Tibial artery (tissue), 4 donors: Measurements from ENCODE around the gene GBP5.
"Not testable (repeated sequence)": the region's sequence is repeated elsewhere in the genome, so short reads cannot be mapped to it uniquely, and the experiment has no call there.

ENCODE experiments used
- DNase-seq, 2 donors: peaks; one replicate each; pipeline ENCODE4 v3.0.0-alpha.2; 2019
- H3K27ac ChIP-seq, 2 donors: fragments of 200-600 bp; sonication (generic) in 1 of 2; 1 replicate in 1 of 2; 2 replicates in 1 of 2; pipeline ENCODE4 v1.5.1; 2018 to 2019; ENCODE audit warnings: mild to moderate bottlenecking in 1 of 2
- H3K27me3 ChIP-seq, 2 donors: fragments of 200-600 bp; sonication (generic) in 1 of 2; one replicate each; pipeline versions ENCODE4 v1.5.1 to v1.6.0; 2016 to 2019
- H3K36me3 ChIP-seq, 3 donors: fragments of 200-600 bp; sonication (generic) in 2 of 3; one replicate each; pipeline ENCODE4 v1.5.1; 2016 to 2019; ENCODE audit warnings: mild to moderate bottlenecking in 2 of 3
- H3K4me1 ChIP-seq, 4 donors: fragments of 200-600 bp; sonication (generic) in 2 of 4; 1 replicate in 3 of 4; 2 replicates in 1 of 4; pipeline ENCODE4 v1.5.1; 2016 to 2019
- H3K4me3 ChIP-seq, 2 donors: fragments of 200-600 bp; sonication (generic) in 1 of 2; 1 replicate in 1 of 2; 2 replicates in 1 of 2; pipeline ENCODE4 v1.5.1; 2018 to 2019; ENCODE audit warnings: mild to moderate bottlenecking in 2 of 2
- H3K9me3 ChIP-seq, 3 donors: fragments of 200-600 bp; sonication (generic) in 1 of 3; one replicate each; pipeline ENCODE4 v1.5.1; 2016 to 2019
- intact Hi-C: fragments of 100-400 bp; cut with DNase I; formaldehyde crosslinking; loops from one replicate; pipeline ENCODE4 v1.15.0; 2023; ENCODE audit warnings: low total_unique reads
- TF ChIP-seq, protein P1 (sequence below), 2 experiments: fragments of 200-600 bp in 1 of 2; fragments of 450-650 bp in 1 of 2; IDR thresholded peaks; one replicate each; pipeline ENCODE4 v1.5.1; 2017 to 2019; ENCODE audit warnings: antibody characterized with exemption in 2 of 2, mild to moderate bottlenecking in 1 of 2, moderate library complexity in 1 of 2

GBP5 gene

DNA sequence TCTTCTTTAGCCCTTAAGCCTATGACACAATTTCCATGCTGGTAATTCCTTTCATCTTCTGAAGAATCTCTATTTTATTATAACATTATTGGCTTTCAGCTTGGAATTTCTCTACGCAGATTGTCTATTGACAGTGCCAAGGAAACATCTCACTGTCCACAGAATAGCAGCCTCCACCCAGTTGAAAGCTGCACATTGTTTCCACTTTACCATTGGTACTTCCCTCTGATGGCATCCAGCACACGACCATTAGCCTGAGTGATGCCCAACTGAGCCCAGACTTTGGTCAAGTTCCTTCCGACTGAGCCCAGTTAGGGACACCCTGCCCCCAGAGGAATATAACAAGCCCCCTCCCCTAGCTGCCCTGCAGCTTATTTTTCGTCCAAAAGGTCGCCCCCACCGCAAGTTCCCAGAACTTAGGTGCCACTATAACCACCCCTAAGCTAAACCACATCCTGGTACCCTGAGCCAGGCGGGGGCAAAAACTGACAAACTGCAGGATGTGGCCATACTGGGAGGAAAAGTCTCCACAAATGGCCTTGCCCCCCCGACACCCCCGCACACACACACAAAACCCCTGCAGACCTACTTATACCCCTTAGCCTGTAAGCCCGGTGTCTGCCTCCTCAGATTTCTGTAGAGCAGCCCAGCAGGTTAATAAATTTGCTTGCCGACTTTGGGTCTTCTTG is 13.2 kb downstream of the GBP5 start:
- TF ChIP-seq, protein P1, sequence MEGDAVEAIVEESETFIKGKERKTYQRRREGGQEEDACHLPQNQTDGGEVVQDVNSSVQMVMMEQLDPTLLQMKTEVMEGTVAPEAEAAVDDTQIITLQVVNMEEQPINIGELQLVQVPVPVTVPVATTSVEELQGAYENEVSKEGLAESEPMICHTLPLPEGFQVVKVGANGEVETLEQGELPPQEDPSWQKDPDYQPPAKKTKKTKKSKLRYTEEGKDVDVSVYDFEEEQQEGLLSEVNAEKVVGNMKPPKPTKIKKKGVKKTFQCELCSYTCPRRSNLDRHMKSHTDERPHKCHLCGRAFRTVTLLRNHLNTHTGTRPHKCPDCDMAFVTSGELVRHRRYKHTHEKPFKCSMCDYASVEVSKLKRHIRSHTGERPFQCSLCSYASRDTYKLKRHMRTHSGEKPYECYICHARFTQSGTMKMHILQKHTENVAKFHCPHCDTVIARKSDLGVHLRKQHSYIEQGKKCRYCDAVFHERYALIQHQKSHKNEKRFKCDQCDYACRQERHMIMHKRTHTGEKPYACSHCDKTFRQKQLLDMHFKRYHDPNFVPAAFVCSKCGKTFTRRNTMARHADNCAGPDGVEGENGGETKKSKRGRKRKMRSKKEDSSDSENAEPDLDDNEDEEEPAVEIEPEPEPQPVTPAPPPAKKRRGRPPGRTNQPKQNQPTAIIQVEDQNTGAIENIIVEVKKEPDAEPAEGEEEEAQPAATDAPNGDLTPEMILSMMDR (IDR thresholded peaks at IDR 0.05), result no peak
- H3K4me3 ChIP-seq, result no peak overlapping the region
- peaks cover 0 to 31% (median 7%) of the 10 kb centered on the region in 4 donors for H3K4me1 ChIP-seq
- no peaks in the 10 kb centered on the region for H3K27me3 ChIP-seq
- H3K9me3 ChIP-seq, result no peaks in the 10 kb centered on the region
- intact Hi-C loops, result no loop called here
- no peak overlapping the region for H3K27ac ChIP-seq
- no peak for DNase-seq
- no peaks in the 10 kb centered on the region for H3K36me3 ChIP-seq

DNA sequence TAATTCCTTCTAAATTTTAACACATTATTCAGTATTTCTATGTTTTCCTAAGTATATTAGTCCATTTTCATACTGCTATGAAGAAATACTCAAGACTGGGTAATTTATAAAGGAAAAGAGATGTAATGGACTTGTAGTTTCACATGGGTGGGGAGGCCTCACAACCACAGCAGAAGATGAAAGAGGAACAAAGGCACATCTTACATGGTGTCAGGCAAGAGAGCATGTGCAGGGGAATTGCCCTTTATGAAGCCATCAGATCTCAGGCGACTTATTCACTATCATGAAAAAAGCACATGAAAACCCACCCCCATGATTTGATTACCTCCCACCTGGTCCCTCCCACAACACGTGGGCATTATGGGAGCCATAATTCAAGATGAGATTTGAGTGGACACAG is 15.6 kb downstream of the GBP5 start:
- no peak for DNase-seq
- Histone ChIP-seq H3K9me3 (no peaks in the 10 kb centered on the region), H3K4me1 (peaks cover 0 to 22% (median 3%) of the 10 kb centered on the region in 4 donors), H3K27me3 (no peaks in the 10 kb centered on the region), H3K4me3 (no peak overlapping the region), H3K27ac (no peak overlapping the region), H3K36me3 (no peaks in the 10 kb centered on the region)
- intact Hi-C loops, result no loop called here
- TF ChIP-seq, protein P1 (IDR thresholded peaks at IDR 0.05), result no peak

DNA sequence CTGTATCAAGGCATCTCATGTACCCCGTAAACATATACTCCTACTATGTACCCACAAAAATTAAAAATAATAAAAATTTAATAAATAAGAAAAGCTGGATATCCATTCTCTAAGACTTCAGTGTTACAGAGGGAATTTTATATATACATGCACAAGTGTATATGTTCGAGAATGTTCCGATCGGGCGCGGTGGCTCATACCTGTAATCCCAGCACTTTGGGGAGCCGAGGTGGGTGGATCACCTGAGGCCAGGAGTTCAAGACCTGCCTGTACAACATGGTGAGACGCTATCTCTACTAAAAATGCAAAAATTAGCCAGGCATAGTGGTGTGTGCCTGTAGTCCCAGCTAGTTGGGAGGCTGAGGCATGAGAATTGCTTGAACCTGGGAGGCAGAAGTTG is 17.1 kb downstream of the GBP5 start:
- intact Hi-C loops, H3K9me3 ChIP-seq, DNase-seq, H3K27me3 ChIP-seq, H3K27ac ChIP-seq, H3K36me3 ChIP-seq, H3K4me1 ChIP-seq, H3K4me3 ChIP-seq: not testable (repeated sequence)

DNA sequence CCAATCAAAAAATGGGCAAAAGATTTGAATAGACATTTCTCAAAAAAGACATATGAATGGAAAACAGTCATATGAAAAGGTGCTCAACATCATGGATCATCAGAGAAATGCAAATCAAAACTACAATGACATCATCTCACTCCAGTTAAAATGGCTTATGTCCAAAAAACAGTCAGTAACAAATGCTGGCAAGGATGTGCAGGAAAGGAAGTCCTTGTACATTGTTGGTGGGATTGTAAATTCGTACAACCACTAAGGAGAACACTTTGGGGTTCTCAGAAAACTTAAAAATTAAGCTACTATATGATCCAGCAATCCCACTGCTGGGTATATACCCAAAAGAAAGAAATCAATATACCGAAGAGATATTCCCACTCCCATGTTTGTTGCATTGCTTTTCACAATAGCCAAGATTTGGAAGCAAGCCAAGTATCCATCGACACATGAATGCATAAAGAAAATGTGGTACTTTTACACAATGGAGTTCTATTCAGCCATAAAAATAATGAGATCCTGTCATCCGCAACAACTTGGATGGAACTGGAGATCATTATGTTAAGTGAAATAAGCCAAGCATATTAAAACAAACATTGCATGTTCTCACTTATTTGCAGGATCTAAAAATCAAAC is 17.9 kb downstream of the GBP5 start:
- H3K4me1 ChIP-seq, result no peaks in the 10 kb centered on the region
- intact Hi-C loops, result no loop called here
- DNase-seq, result no peak
- TF ChIP-seq, protein P1 (IDR thresholded peaks at IDR 0.05), result no peak
- H3K27me3 ChIP-seq, result no peaks in the 10 kb centered on the region
- no peak overlapping the region for H3K27ac ChIP-seq
- H3K9me3 ChIP-seq, result no peaks in the 10 kb centered on the region
- no peaks in the 10 kb centered on the region for H3K36me3 ChIP-seq
- no peak overlapping the region for H3K4me3 ChIP-seq

DNA sequence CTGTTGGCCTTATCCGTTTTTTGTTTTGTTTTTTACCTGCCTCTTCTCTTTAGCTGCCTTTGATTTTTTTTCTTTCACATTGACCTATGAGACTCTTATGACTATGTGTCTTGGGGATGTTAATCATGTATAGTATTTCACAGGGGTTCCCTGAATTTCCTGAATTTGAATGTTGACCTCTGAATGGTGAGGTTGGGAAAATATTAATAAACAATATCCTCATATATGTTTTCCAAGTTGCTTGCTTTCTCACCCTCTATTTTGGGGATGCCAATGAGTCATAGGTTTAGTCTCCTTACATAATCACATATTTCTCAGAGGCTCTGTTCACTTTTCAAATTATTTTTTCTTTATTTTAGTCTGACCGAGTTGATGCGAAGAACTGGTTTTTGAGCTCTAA is 29.6 kb downstream of the GBP5 start:
- intact Hi-C loops, result no loop called here
- H3K27ac ChIP-seq, result no peak overlapping the region
- TF ChIP-seq, protein P1 (IDR thresholded peaks at IDR 0.05), result no peak
- H3K9me3 ChIP-seq, result no peaks in the 10 kb centered on the region
- no peaks in the 10 kb centered on the region for H3K36me3 ChIP-seq
- no peaks in the 10 kb centered on the region for H3K4me1 ChIP-seq
- no peak overlapping the region for H3K4me3 ChIP-seq
- H3K27me3 ChIP-seq, result no peaks in the 10 kb centered on the region
- no peak for DNase-seq
